Esophagus muscularis mucosa (tissue), 3 donors: ENCODE measurements around the gene ADAMTS3.

Experiments used
- CTCF ChIP-seq, 3 experiments: fragments of 200-600 bp in 2 of 3; fragments of 450-650 bp in 1 of 3; sonication (generic) in 2 of 3; IDR thresholded peaks; one replicate each; pipeline ENCODE4 v1.5.1; 2017 to 2019; ENCODE audit warnings: antibody characterized with exemption in 3 of 3, mild to moderate bottlenecking in 2 of 3, moderate library complexity in 1 of 3
- EP300 ChIP-seq: sonication (generic); formaldehyde crosslinking; IDR thresholded peaks from one replicate; pipeline ENCODE4 v1.6.1; 2017; ENCODE audit warnings: antibody characterized with exemption

GRCh38 chr4:72330381-72330780 lies 238.6 kb downstream of the ADAMTS3 start:
- TF ChIP-seq CTCF (IDR thresholded peaks at IDR 0.05): no peak
- TF ChIP-seq EP300: no peak
